Measurements from ENCODE around the gene HCFC1R1.

The HCFC1R1 gene

DNA sequence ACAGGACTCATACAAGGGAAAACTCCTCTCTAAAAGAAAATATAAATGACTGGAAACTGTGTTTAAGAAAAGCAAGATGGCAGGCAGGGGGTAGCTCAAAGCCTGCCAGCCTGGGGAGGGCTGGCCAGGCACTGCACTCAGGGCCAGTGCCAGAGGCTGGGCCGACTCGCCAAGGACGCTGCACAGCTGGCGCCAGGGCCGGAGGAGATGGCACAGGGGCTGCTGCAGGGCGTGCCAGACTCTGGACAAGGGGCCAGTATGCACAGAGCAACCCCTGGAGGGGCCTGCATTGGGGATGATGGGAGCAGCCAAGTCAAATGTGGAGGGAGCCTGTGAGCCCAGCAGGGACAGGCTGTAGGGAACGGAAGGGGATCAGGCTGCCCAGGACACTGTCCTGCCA lies 47.5 kb downstream of the HCFC1R1 start:
- TF ChIP-seq, protein P1, sequence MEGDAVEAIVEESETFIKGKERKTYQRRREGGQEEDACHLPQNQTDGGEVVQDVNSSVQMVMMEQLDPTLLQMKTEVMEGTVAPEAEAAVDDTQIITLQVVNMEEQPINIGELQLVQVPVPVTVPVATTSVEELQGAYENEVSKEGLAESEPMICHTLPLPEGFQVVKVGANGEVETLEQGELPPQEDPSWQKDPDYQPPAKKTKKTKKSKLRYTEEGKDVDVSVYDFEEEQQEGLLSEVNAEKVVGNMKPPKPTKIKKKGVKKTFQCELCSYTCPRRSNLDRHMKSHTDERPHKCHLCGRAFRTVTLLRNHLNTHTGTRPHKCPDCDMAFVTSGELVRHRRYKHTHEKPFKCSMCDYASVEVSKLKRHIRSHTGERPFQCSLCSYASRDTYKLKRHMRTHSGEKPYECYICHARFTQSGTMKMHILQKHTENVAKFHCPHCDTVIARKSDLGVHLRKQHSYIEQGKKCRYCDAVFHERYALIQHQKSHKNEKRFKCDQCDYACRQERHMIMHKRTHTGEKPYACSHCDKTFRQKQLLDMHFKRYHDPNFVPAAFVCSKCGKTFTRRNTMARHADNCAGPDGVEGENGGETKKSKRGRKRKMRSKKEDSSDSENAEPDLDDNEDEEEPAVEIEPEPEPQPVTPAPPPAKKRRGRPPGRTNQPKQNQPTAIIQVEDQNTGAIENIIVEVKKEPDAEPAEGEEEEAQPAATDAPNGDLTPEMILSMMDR (conservative IDR thresholded peaks at IDR 0.05; ENCODE audit: low read depth, low read length) = no peak
- no peak for DNase-seq (ENCODE audit: low read depth)
- H3K4me3 ChIP-seq (ENCODE audit: low read length) = no peak overlapping the region

DNA sequence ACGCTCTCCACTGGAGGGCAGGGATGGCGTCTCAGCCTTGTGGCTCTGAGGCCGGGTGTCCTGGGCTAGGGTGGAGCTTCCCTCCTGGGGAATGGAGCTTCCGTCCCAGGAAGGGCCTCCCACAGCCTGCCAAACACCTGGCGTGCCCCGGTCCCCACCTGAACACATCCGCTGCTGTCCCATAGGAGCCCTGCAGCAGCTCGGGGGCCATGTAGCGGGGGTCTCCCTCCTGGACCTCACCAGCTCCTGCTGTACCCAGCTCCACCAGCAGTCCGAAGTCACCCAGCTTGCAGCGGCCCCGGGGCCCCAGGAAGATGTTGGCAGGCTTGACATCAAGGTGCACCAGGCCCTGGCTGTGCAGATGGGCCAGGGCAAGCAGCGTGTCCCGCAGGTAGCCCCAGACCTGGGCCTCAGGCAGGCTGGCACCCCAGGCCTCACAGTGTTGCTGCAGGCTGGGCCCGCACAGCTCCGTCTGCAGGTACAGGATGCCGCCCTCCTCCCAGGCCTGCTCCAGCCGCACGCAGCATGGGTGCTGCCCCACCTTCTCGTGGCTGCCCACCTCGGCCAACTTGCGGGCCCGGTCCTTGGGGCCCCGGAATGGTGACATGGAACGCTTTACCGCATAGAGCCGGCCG lies 48.5 kb downstream of the HCFC1R1 start:
- H3K4me3 ChIP-seq (ENCODE audit: low read length) = no peak overlapping the region
- DNase-seq (ENCODE audit: low read depth) = no peak
- TF ChIP-seq, protein P1 (conservative IDR thresholded peaks at IDR 0.05; ENCODE audit: low read depth, low read length) = no peak

DNA sequence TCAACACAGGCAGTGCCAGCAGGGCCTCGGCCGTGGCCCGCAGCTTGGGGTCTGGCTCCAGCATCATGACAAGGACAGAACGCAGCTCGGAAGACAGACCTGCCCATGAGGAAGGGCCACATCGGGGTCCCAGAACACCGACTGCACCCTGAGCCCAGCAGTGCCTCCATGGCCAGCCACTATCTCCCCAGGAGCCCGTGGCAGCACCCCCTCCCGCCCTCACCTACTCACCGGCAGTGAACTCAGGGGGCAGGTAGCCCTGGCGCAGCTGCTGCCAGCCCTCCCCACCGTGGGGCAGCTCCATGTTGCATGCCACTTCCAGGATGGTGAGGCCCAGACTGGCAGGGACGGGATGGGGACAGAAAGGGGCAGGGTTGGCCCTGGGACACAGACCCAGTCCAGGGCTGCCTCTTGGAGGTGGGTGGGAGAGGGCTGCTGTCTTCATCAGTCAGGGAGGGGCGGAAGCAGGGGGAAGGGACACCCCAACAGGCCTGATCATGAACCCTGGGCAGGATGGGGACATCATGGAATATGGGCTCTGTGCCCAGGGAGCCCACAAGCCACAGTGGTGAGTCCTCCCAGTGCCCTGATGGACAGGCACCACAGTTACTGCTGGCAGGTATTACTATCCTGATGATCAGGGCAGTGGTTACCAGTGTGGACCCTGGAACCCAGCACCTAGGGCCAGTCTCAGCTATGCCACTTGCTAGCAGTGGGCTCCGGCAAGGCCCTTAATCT lies 49.3 kb downstream of the HCFC1R1 start:
- no peak overlapping the region for H3K4me3 ChIP-seq (ENCODE audit: low read length)
- DNase-seq (ENCODE audit: low read depth) = no peak
- TF ChIP-seq, protein P1 (conservative IDR thresholded peaks at IDR 0.05; ENCODE audit: low read depth, low read length) = no peak

DNA sequence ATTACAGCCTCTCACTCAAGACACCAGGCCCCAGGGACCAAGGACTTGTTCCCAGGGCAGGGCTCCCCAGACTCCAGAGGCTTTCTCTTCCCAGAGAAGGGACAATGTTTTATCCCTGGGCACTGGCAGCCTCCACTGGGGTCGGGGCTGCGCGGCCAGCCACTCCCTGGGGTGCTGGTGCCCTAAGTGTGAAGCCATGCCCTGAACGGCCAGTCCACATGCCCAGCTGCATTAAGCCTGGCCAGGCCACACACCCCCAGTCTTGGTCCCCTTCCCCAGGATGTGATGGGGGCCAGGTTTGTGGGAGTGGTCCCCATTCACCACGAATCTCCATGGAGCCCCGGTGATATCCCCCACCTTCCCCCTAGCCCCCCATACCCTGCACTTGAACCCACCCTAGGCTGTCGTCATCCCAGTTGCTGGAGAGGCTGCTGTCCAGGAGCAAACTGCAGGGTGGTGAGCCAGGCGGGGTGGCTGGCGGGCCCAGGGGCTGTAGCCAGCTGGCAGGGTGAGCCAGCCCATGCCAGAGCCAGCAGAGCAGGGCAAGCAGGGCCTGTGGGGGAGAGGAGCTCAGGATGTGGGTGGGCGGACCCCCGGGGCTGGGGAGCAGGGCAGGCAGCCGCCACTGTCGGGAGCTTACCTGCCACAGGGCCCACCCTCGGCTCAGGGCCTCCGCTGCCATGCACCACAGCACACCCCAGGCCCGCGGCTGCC lies 50.0 kb downstream of the HCFC1R1 start:
- no peak for DNase-seq (ENCODE audit: low read depth)
- no peak overlapping the region for H3K4me3 ChIP-seq (ENCODE audit: low read length)

DNA sequence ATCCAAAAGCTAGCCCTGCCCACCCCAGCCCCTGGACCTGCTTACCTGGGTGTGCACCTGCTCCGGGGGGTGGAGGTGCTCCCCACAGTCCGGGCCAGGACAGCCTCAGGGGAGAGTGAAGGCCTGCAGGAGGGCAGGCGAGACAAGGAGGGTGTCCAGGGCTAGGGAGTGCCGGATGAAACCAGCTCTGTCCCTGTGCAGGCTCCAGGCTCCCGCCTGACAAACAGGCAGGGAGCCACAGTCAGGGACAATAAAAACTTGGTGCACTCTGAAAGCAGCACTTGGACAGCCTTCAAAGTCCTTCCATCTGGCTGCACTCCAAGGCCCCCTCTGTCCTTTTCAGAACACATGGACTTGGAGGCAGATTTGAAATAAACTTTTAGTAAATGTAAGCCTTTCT lies 50.6 kb downstream of the HCFC1R1 start:
- no peak for DNase-seq (ENCODE audit: low read depth)
- TF ChIP-seq, protein P1 (conservative IDR thresholded peaks at IDR 0.05; ENCODE audit: low read depth, low read length) = no peak
- H3K4me3 ChIP-seq (ENCODE audit: low read length) = no peak overlapping the region

More for the DNA sequence above, 50.0 kb downstream of the HCFC1R1 start:
- TF ChIP-seq, protein P1 (conservative IDR thresholded peaks at IDR 0.05; ENCODE audit: low read depth, low read length) = no peak
